Glutamatergic neuron (in vitro differentiated cells): ENCODE measurements around the gene CA14. TPM values are rescaled to one million over a fixed set of nuclear protein-coding genes. Genes with fewer than 3 reads are reported as not detected.
"Not testable (repeated sequence)": the region's sequence is repeated elsewhere in the genome, so short reads cannot be mapped to it uniquely, and the experiment has no call there.

ENCODE experiments used
- DNase-seq: peaks from one replicate; pipeline ENCODE4 v3.0.0; 2022
- H3K27ac Mint-ChIP-seq: one replicate; pipeline ENCODE4 v1.8.0; 2020; ENCODE audit warnings: mild to moderate bottlenecking, mixed read lengths, inconsistent platforms; ENCODE audit not compliant: unreplicated experiment
- H3K27me3 Mint-ChIP-seq: one replicate; pipeline ENCODE4 v1.8.0; 2020; ENCODE audit warnings: mild to moderate bottlenecking, moderate library complexity, mixed read lengths, inconsistent platforms; ENCODE audit not compliant: unreplicated experiment
- H3K36me3 Mint-ChIP-seq: one replicate; pipeline ENCODE4 v1.8.0; 2020; ENCODE audit warnings: mild to moderate bottlenecking, mixed read lengths, inconsistent platforms; ENCODE audit not compliant: unreplicated experiment
- H3K4me1 Mint-ChIP-seq: one replicate; pipeline ENCODE4 v1.8.0; 2020; ENCODE audit warnings: mild to moderate bottlenecking, low read depth, mixed read lengths, inconsistent platforms; ENCODE audit not compliant: unreplicated experiment
- H3K4me3 Mint-ChIP-seq: one replicate; pipeline ENCODE4 v1.8.0; 2020; ENCODE audit warnings: mild to moderate bottlenecking, mixed read lengths, inconsistent platforms; ENCODE audit not compliant: unreplicated experiment
- H3K9me3 Mint-ChIP-seq: one replicate; pipeline ENCODE4 v1.8.0; 2020; ENCODE audit warnings: mild to moderate bottlenecking, moderate library complexity, mixed read lengths, inconsistent platforms; ENCODE audit not compliant: unreplicated experiment
- CTCF ChIP-seq: fragments of 200-600 bp; sonication (generic); IDR thresholded peaks from one replicate; pipeline ENCODE4 v1.5.0; 2021; ENCODE audit not compliant: partially characterized antibody, unreplicated experiment
- total RNA-seq: library from RNA; stranded (reverse); fragmentation: NEBNext Ultra II Directional; extraction: Animal tissue kit (Norgen Biotek cat#: 25700); gene quantifications from one replicate; pipeline ENCODE4 v1.2.1, GENCODE V29; 2021; ENCODE audit not compliant: unreplicated experiment

Gene CA14
- total RNA-seq, 1 donor from 2014 or later: 1.5 TPM

- DNase-seq: peak; percentile 92
- Mint-ChIP-seq H3K27ac (peak overlapping the region; percentile 83), H3K4me3 (peak overlapping the region; percentile 88), H3K27me3 (no peaks in the 10 kb centered on the region), H3K4me1 (no peaks in the 10 kb centered on the region), H3K36me3 (no peaks in the 10 kb centered on the region), H3K9me3 (no peaks in the 10 kb centered on the region)
- TF ChIP-seq CTCF: no peak
These were observed 44.1 kb upstream of the CA14 start for GRCh38 chr1:150213170-150214098.

DNA sequence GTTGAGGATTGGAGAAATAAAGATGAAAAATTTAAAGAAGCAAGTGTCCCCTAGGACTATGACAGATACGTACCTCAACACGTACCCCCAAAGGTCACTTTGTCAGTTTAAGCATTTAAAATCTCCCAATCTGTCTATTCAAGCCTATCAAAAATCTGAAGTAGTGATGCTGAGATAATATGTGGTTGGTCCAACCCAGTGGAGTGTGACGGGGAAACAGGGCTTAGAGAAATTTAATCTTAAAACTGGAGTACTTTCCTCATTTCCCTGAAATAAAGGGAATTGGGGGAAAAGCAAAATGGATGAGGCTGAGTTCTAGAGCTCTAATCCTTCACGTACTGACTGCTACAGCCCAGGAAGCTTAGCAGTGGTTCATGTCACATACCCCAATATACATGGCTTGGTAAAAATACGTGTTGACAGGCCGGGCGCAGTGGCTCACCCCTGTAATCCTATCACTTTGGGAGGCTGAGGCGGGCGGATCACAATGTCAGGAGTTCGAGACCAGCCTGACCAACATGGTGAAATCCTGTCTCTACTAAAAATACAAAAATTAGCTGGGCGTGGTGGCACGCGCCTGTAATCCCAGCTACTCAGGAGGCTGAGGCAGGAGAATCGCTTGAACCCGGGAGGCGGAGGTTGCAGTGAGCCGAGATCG lies 43.3 kb upstream of the CA14 start:
- not testable (repeated sequence) for H3K9me3 Mint-ChIP-seq, H3K36me3 Mint-ChIP-seq, H3K27me3 Mint-ChIP-seq, DNase-seq, H3K4me1 Mint-ChIP-seq
- Mint-ChIP-seq H3K27ac (peak overlapping the region; percentile 83), H3K4me3 (peak overlapping the region; percentile 88)

DNA sequence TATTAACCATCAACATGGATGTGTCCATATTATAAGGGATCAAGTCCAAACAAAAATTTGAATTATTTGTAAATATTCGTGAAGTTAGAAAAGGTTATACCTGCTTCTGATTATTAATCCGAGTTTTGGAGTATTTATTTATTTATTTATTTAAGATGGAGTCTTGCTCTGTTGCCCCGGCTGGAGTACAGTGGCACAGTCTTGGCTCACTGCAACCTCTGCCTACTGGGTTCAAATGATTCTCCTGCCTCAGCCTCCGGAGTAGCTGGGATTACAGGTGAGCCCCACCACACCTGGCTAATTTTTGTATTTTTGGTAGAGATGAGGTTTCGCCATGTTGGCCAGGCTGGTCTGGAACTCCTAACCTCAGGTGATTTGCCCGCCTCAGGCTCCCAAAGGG lies 41.7 kb upstream of the CA14 start:
- not testable (repeated sequence) for H3K9me3 Mint-ChIP-seq, H3K27ac Mint-ChIP-seq, H3K4me3 Mint-ChIP-seq, H3K27me3 Mint-ChIP-seq, H3K36me3 Mint-ChIP-seq, DNase-seq, H3K4me1 Mint-ChIP-seq

GRCh38 chr1:150221552-150221951 lies 36.0 kb upstream of the CA14 start:
- Mint-ChIP-seq H3K9me3 (no peaks in the 10 kb centered on the region), H3K27me3 (peaks cover under 1% of the 10 kb centered on the region), H3K27ac (no peak overlapping the region), H3K4me1 (no peaks in the 10 kb centered on the region), H3K36me3 (no peaks in the 10 kb centered on the region), H3K4me3 (no peak overlapping the region)
- peak; percentile 64 for TF ChIP-seq CTCF
- no peak for DNase-seq

GRCh38 chr1:150224983-150225382 lies 32.6 kb upstream of the CA14 start:
- no peaks in the 10 kb centered on the region for H3K4me1 Mint-ChIP-seq
- peaks cover 2% of the 10 kb centered on the region for H3K27me3 Mint-ChIP-seq
- no peak for TF ChIP-seq CTCF
- H3K9me3 Mint-ChIP-seq: no peaks in the 10 kb centered on the region
- no peak overlapping the region for H3K27ac Mint-ChIP-seq
- no peaks in the 10 kb centered on the region for H3K36me3 Mint-ChIP-seq
- no peak overlapping the region for H3K4me3 Mint-ChIP-seq
- no peak for DNase-seq

GRCh38 chr1:150225546-150225945 lies 32.0 kb upstream of the CA14 start:
- Mint-ChIP-seq H3K9me3 (no peaks in the 10 kb centered on the region), H3K27me3 (peaks cover 2% of the 10 kb centered on the region), H3K36me3 (no peaks in the 10 kb centered on the region), H3K27ac (no peak overlapping the region), H3K4me1 (no peaks in the 10 kb centered on the region), H3K4me3 (no peak overlapping the region)
- no peak for TF ChIP-seq CTCF
- DNase-seq: no peak
